Measurements from ENCODE around the gene ZDHHC16.

- TF ChIP-seq POLR2AphosphoS5 (IDR thresholded peaks at IDR 0.05) (no peak), CTCF (IDR thresholded peaks at IDR 0.05) (no peak)
Measured at GRCh38 chr10:97434557-97434956, 11.4 kb upstream of the ZDHHC16 start.

Data from upper lobe of left lung (tissue), 4 donors.